Measurements from ENCODE around the gene PIGV.

PIGV gene

DNA sequence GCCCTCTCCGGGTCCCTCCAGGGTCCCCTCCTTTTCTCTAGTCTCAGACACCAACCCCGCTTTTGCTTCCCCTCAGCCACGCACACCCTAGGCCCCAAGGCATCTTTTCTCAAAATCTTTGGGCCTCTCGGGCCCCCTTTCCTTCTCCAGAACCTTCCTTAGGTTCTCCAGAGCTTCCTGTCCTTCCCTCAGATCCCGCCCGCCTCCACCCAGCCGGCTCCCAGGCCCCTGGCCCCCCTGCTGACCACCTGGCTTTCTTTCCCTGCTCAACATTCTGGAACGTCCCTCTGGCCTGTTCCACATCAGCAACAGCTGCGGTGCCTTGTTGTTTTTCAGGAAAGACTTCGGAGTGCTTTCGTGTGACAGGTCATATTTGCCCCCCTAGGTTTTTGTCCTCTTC is 39.9 kb downstream of the PIGV start:
- TF ChIP-seq, protein P1, sequence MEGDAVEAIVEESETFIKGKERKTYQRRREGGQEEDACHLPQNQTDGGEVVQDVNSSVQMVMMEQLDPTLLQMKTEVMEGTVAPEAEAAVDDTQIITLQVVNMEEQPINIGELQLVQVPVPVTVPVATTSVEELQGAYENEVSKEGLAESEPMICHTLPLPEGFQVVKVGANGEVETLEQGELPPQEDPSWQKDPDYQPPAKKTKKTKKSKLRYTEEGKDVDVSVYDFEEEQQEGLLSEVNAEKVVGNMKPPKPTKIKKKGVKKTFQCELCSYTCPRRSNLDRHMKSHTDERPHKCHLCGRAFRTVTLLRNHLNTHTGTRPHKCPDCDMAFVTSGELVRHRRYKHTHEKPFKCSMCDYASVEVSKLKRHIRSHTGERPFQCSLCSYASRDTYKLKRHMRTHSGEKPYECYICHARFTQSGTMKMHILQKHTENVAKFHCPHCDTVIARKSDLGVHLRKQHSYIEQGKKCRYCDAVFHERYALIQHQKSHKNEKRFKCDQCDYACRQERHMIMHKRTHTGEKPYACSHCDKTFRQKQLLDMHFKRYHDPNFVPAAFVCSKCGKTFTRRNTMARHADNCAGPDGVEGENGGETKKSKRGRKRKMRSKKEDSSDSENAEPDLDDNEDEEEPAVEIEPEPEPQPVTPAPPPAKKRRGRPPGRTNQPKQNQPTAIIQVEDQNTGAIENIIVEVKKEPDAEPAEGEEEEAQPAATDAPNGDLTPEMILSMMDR (IDR thresholded peaks at IDR 0.05; ENCODE audit: borderline replicate concordance, control extremely low read depth, extremely low read depth, insufficient read depth, missing control alignments), result no peak
- no peak for DNase-seq (ENCODE audit: low spot score)

DNA sequence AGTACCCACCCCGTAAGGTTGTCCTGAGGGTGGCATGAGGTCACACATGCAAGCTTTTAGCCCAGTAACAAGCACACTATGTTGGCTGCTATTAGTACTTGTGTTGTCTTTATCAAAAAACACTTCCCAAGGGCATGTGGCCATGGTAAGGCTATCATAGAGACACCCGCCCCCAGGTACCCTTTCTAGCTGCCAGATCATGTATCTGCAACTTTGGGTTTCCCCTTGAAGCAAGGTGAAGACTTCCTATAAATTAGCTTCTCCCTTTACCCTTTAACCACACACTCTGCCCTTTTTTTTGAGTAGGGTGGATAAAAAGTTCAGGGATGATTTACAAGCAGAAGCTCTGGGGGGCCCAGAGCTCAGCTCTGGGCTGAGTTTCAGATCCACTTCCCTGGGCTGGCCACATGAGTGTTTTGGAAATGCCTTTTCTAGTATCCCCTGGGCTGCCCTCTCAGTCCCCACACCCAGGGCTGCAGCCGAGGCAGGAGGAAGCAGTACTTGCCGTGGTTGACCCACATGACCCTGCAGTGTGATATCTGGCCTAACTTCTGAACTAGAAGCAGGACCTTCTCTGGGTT is 40.8 kb downstream of the PIGV start:
- TF ChIP-seq, protein P1 (IDR thresholded peaks at IDR 0.05; ENCODE audit: borderline replicate concordance, control extremely low read depth, extremely low read depth, insufficient read depth, missing control alignments), result no peak
- in situ Hi-C loops (cut with MboI; ENCODE audit: low sequenced_read_pairs, unreplicated experiment), result no loop called here
- DNase-seq (ENCODE audit: low spot score), result no peak

More for the DNA sequence above, 39.9 kb downstream of the PIGV start:
- in situ Hi-C loops (cut with MboI; ENCODE audit: low sequenced_read_pairs, unreplicated experiment), result no loop called here

DNA sequence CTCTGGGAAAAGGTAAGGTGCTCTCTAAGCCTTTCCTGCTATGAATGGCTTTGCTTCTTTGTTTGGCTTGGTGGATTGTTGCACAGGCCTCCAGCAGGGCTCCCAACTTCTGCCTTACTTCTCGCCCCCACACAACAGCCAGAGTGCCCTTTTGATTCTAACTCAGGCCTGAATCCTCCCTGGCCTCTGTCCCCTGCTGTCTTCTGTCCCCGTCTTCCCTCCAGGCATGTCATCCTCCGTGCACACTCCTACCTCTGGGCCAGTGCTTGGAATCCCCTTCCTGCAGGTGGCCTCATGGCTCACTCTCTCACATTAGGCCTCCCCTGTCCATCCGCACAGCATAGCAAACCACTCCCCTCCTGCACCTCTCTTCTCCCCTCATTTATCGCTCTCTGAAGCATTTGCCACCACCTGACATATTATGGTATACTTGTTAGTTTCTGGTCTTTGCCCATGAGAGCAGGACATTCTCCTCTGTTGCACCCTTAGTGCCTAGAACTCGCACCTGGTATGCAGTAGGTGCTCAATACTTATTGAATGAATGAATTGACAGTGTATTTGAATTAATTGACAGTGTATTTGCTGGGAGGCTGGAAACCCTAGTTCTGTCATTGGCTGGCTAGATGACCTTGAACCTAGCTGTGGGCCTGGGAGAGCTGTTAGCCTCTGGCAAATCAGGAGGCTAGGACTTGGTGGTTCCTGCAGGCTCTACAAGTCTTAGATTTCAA is 41.6 kb downstream of the PIGV start:
- no peak for DNase-seq (ENCODE audit: low spot score)
- in situ Hi-C loops (cut with MboI; ENCODE audit: low sequenced_read_pairs, unreplicated experiment), result no loop called here
- TF ChIP-seq, protein P1 (IDR thresholded peaks at IDR 0.05; ENCODE audit: borderline replicate concordance, control extremely low read depth, extremely low read depth, insufficient read depth, missing control alignments), result no peak

DNA sequence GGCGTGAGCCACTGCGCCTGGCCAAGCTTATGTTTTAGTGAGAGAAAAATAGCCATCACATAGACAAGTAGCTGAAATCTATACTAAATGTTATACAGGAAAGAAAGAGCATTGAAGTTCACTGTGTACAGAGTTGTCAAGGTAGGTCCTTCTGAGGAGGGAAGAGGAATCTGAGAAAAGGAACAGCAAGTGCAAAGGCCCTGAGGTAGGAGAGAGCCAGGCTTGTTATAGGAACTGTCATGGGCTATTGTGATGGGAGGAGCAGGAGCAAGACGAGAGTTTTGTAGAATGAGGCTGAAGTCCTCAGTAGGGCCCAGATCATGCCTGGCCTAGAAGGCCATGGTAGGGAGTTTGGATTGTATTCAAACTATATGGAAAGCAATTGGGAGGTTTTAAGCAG is 43.3 kb downstream of the PIGV start:
- TF ChIP-seq, protein P1 (IDR thresholded peaks at IDR 0.05; ENCODE audit: borderline replicate concordance, control extremely low read depth, extremely low read depth, insufficient read depth, missing control alignments), result no peak
- DNase-seq (ENCODE audit: low spot score), result no peak
- in situ Hi-C loops (cut with MboI; ENCODE audit: low sequenced_read_pairs, unreplicated experiment), result no loop called here

DNA sequence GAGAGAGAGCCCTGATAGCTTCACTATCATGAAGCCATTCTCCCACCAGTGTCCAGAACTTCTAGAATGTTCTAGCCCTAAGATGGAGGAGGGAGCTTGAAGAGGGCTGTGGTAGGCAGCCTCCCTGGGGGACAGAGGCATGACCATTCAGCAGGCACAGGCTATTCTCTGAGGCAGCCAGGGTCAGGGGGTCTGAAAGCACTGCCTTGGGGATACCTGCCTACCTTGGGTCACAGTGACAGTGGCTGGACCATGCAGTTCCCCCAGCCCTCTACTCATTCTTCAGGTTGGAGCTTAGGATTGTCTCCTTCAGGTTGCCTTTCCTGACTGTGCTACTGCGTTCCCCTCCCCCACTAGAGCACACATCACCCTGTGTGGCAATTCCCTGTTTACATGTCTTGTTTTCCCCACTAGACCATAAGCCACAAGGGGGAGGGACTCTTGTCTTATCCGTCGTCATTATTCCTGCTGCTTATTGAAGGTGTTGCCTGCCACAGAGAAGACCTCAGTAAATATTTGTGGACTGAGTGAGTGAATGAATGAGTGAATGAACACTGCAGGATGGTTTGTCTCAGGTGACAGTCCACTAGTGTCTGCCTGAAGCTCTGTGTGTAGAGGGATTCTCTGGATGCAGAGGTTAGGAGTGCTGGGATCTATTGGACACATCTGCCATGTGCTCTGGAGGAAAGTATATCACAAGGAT is 43.9 kb downstream of the PIGV start:
- no peak for DNase-seq (ENCODE audit: low spot score)
- in situ Hi-C loops (cut with MboI; ENCODE audit: low sequenced_read_pairs, unreplicated experiment), result no loop called here
- TF ChIP-seq, protein P1 (IDR thresholded peaks at IDR 0.05; ENCODE audit: borderline replicate concordance, control extremely low read depth, extremely low read depth, insufficient read depth, missing control alignments), result no peak

DNA sequence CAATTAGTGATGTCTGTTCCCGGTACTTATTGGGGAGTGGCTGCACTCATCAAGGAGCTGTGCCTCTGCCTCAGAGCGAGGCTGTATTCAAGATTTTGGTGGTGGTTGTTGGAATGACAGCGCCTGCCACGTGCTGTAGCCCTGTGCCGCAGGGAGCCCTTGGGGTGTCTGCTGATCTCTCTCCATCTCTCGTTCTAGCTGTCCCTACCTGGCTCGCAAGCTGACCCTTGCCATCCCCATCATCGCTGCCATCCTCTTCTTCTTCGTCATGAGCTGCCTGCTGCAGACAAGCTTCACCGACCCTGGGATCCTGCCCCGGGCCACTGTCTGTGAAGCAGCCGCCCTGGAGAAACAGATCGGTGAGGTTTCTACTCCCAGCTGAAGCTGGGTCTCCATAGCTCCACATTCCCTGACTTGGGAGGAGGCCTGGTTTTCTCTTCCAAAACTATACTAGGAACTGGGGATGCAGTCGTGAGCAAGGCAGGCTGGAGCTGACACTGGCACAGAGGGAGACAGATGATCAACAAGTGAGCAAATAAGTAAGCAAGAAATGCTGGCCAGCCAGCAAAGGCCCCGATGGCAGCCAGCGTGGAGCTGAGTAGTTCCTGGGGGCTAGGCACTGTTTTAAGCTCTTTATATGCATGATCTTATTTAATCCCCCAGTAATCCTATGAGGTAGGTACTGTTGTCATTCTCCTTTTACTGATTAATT is 44.7 kb downstream of the PIGV start:
- TF ChIP-seq, protein P1 (IDR thresholded peaks at IDR 0.05; ENCODE audit: borderline replicate concordance, control extremely low read depth, extremely low read depth, insufficient read depth, missing control alignments), result no peak
- in situ Hi-C loops (cut with MboI; ENCODE audit: low sequenced_read_pairs, unreplicated experiment), result no loop called here
- DNase-seq (ENCODE audit: low spot score), result no peak
